ENCODE measurements around the gene SORBS2.

SORBS2 gene

GRCh38 chr4:185702147-185702663, 109.8 kb downstream of the SORBS2 start:
- no peaks in the 10 kb centered on the region for H3K36me3 ChIP-seq (ENCODE audit: insufficient read depth, low read length)
- no peak overlapping the region for H3K27ac ChIP-seq (ENCODE audit: low read length)
- TF ChIP-seq EZH2 (IDR thresholded peaks at IDR 0.05; ENCODE audit: borderline replicate concordance, low read depth, low read length, severe bottlenecking) (no peak), CTCF (IDR thresholded peaks at IDR 0.05; ENCODE audit: borderline replicate concordance, extremely low read depth, low read length, poor library complexity, severe bottlenecking) (no peak)
- no peak overlapping the region for H2AFZ ChIP-seq (ENCODE audit: low read depth, low read length)
- H3K9me3 ChIP-seq (ENCODE audit: insufficient read depth, low read length, severe bottlenecking), result peaks cover 2% of the 10 kb centered on the region
- no peak overlapping the region for H3K9ac ChIP-seq (ENCODE audit: low read depth, low read length)
- no peak for ATAC-seq (ENCODE audit: insufficient read depth, low read depth)
- no peaks in the 10 kb centered on the region for H3K79me2 ChIP-seq (ENCODE audit: insufficient read depth, low read length)
- no peaks in the 10 kb centered on the region for H3K27me3 ChIP-seq (ENCODE audit: insufficient read depth, low read length, poor library complexity)
- no peaks in the 10 kb centered on the region for H4K20me1 ChIP-seq (ENCODE audit: insufficient read depth, low read length)
- no peaks in the 10 kb centered on the region for H3K4me1 ChIP-seq (ENCODE audit: insufficient read depth, low read length)
- H3K4me3 ChIP-seq (ENCODE audit: low read depth in 1 of 2, low read length in 2 of 2), result no peak overlapping the region
- DNase-seq, result no peak
- H3K4me2 ChIP-seq (ENCODE audit: insufficient read depth, low read length), result no peak overlapping the region

- no peak overlapping the region for H2AFZ ChIP-seq (ENCODE audit: low read depth, low read length)
- no peaks in the 10 kb centered on the region for H3K36me3 ChIP-seq (ENCODE audit: insufficient read depth, low read length)
- H4K20me1 ChIP-seq (ENCODE audit: insufficient read depth, low read length), result no peaks in the 10 kb centered on the region
- no peak overlapping the region for H3K9ac ChIP-seq (ENCODE audit: low read depth, low read length)
- TF ChIP-seq CTCF (IDR thresholded peaks at IDR 0.05; ENCODE audit: borderline replicate concordance, extremely low read depth, low read length, poor library complexity, severe bottlenecking) (no peak), EZH2 (IDR thresholded peaks at IDR 0.05; ENCODE audit: borderline replicate concordance, low read depth, low read length, severe bottlenecking) (no peak)
- ATAC-seq (ENCODE audit: insufficient read depth, low read depth) (no peak), DNase-seq (no peak)
- H3K4me2 ChIP-seq (ENCODE audit: insufficient read depth, low read length), result no peak overlapping the region
- no peaks in the 10 kb centered on the region for H3K4me1 ChIP-seq (ENCODE audit: insufficient read depth, low read length)
- H3K4me3 ChIP-seq (ENCODE audit: low read depth in 1 of 2, low read length in 2 of 2), result no peak overlapping the region
- no peak overlapping the region for H3K27ac ChIP-seq (ENCODE audit: low read length)
- H3K27me3 ChIP-seq (ENCODE audit: insufficient read depth, low read length, poor library complexity), result no peaks in the 10 kb centered on the region
- H3K9me3 ChIP-seq (ENCODE audit: insufficient read depth, low read length, severe bottlenecking), result peaks cover 2% of the 10 kb centered on the region
- H3K79me2 ChIP-seq (ENCODE audit: insufficient read depth, low read length), result no peaks in the 10 kb centered on the region
Measured at GRCh38 chr4:185700630-185701029, 111.4 kb downstream of the SORBS2 start.

- Histone ChIP-seq H3K9ac (ENCODE audit: low read depth, low read length) (no peak overlapping the region), H3K27me3 (ENCODE audit: insufficient read depth, low read length, poor library complexity) (no peaks in the 10 kb centered on the region), H3K9me3 (ENCODE audit: insufficient read depth, low read length, severe bottlenecking) (peaks cover 2% of the 10 kb centered on the region), H3K36me3 (ENCODE audit: insufficient read depth, low read length) (no peaks in the 10 kb centered on the region), H2AFZ (ENCODE audit: low read depth, low read length) (no peak overlapping the region), H3K4me1 (ENCODE audit: insufficient read depth, low read length) (no peaks in the 10 kb centered on the region), H3K79me2 (ENCODE audit: insufficient read depth, low read length) (no peaks in the 10 kb centered on the region), H3K4me3 (ENCODE audit: low read depth in 1 of 2, low read length in 2 of 2) (no peak overlapping the region), H3K4me2 (ENCODE audit: insufficient read depth, low read length) (no peak overlapping the region), H4K20me1 (ENCODE audit: insufficient read depth, low read length) (no peaks in the 10 kb centered on the region), H3K27ac (ENCODE audit: low read length) (no peak overlapping the region)
- TF ChIP-seq CTCF (IDR thresholded peaks at IDR 0.05; ENCODE audit: borderline replicate concordance, extremely low read depth, low read length, poor library complexity, severe bottlenecking) (no peak), EZH2 (IDR thresholded peaks at IDR 0.05; ENCODE audit: borderline replicate concordance, low read depth, low read length, severe bottlenecking) (no peak)
- ATAC-seq (ENCODE audit: insufficient read depth, low read depth) (no peak), DNase-seq (no peak)
Measured at GRCh38 chr4:185700048-185700447, 111.9 kb downstream of the SORBS2 start.

GRCh38 chr4:185697488-185697887, 114.5 kb downstream of the SORBS2 start:
- H3K27ac ChIP-seq (ENCODE audit: low read length), result no peak overlapping the region
- H2AFZ ChIP-seq (ENCODE audit: low read depth, low read length), result no peak overlapping the region
- H3K9me3 ChIP-seq (ENCODE audit: insufficient read depth, low read length, severe bottlenecking), result no peaks in the 10 kb centered on the region
- DNase-seq, result no peak
- H3K4me2 ChIP-seq (ENCODE audit: insufficient read depth, low read length), result no peak overlapping the region
- no peak for ATAC-seq (ENCODE audit: insufficient read depth, low read depth)
- no peaks in the 10 kb centered on the region for H3K4me1 ChIP-seq (ENCODE audit: insufficient read depth, low read length)
- no peaks in the 10 kb centered on the region for H3K79me2 ChIP-seq (ENCODE audit: insufficient read depth, low read length)
- H3K4me3 ChIP-seq (ENCODE audit: low read depth in 1 of 2, low read length in 2 of 2), result no peak overlapping the region
- no peaks in the 10 kb centered on the region for H4K20me1 ChIP-seq (ENCODE audit: insufficient read depth, low read length)
- no peak overlapping the region for H3K9ac ChIP-seq (ENCODE audit: low read depth, low read length)
- no peak for TF ChIP-seq CTCF (IDR thresholded peaks at IDR 0.05; ENCODE audit: borderline replicate concordance, extremely low read depth, low read length, poor library complexity, severe bottlenecking)
- no peak for TF ChIP-seq EZH2 (IDR thresholded peaks at IDR 0.05; ENCODE audit: borderline replicate concordance, low read depth, low read length, severe bottlenecking)
- H3K27me3 ChIP-seq (ENCODE audit: insufficient read depth, low read length, poor library complexity), result no peaks in the 10 kb centered on the region
- no peaks in the 10 kb centered on the region for H3K36me3 ChIP-seq (ENCODE audit: insufficient read depth, low read length)

All from DND-41 (cell line).